H1 (cell line): ENCODE measurements around the gene TRIP13. TPM values are rescaled to one million over a fixed set of nuclear protein-coding genes. Genes with fewer than 3 reads are reported as not detected.

Experiments
- CHD1 ChIP-seq: IDR thresholded peaks from 2 replicates; pipeline ENCODE4 v1.6.1; 2012; ENCODE audit warnings: low read depth, low read length, improper control_type of control experiment
- CHD7 ChIP-seq: fragments of 300-600 bp; sonication (generic); IDR thresholded peaks from 2 replicates; pipeline ENCODE4 v1.7.1; 2012; ENCODE audit warnings: low read length, moderate library complexity, mild to moderate bottlenecking, inconsistent platforms; ENCODE audit not compliant: insufficient replicate concordance
- CTBP2 ChIP-seq: IDR thresholded peaks from 2 replicates; pipeline ENCODE4 v1.7.0; 2011; ENCODE audit warnings: borderline replicate concordance, mild to moderate bottlenecking, moderate library complexity, mixed read lengths, low read length; ENCODE audit not compliant: insufficient read depth, insufficient read length
- EZH2 ChIP-seq: fragments of 200-600 bp; sonication (generic); IDR thresholded peaks from 2 replicates; pipeline ENCODE4 v1.7.1; 2012; ENCODE audit warnings: low read depth, mild to moderate bottlenecking, moderate library complexity, low read length, inconsistent platforms; ENCODE audit not compliant: severe bottlenecking
- KDM5A ChIP-seq: fragments of 200-600 bp; IDR thresholded peaks from 2 replicates; pipeline ENCODE4 v1.7.1; 2012; ENCODE audit warnings: mild to moderate bottlenecking, low read length, inconsistent platforms, mixed read lengths
- POLR2AphosphoS5 ChIP-seq: IDR thresholded peaks from 2 replicates; pipeline ENCODE4 v1.6.1; 2011; ENCODE audit warnings: low read depth, low read length
- RXRA ChIP-seq: IDR thresholded peaks from 2 replicates; pipeline ENCODE4 v1.6.1; 2011; ENCODE audit warnings: low read depth, mild to moderate bottlenecking, low read length, moderate library complexity; ENCODE audit not compliant: insufficient read depth
- SP2 ChIP-seq: IDR thresholded peaks from 2 replicates; pipeline ENCODE4 v1.6.1; 2012; ENCODE audit warnings: mild to moderate bottlenecking, low read length, inconsistent platforms
- TAF7 ChIP-seq: optimal IDR thresholded peaks from 2 replicates; pipeline ENCODE3; 2011; ENCODE audit warnings: low read depth, mild to moderate bottlenecking, inconsistent platforms, low read length, moderate library complexity, borderline replicate concordance
- TEAD4 ChIP-seq: IDR thresholded peaks from 2 replicates; pipeline ENCODE4 v1.6.1; 2012; ENCODE audit warnings: low read depth, low read length, inconsistent platforms, mixed read lengths
- polyA plus RNA-seq, 7 experiments: library from polyadenylated mRNA; depleted of rRNA in 3 of 7; stranded (reverse) in 5 of 7; unstranded in 2 of 7; fragments of >200 nt in 5 of 7; fragments of 200-250 nt in 2 of 7; gene quantifications; 1 replicate in 5 of 7; 2 replicates in 1 of 7; 4 replicates in 1 of 7; pipeline versions ENCODE4 v1.2.1 to v1.2.3, GENCODE V29; 2011 to 2013; ENCODE audit warnings: missing spikeins in 2 of 7, mixed read lengths in 2 of 7
- total RNA-seq: library from RNA; stranded (reverse); fragmentation: NEBNext Ultra II Directional; extraction: Animal tissue kit (Norgen Biotek cat#: 25700); gene quantifications from 2 replicates; pipeline ENCODE4 v1.2.1, GENCODE V29; 2021

Gene TRIP13
- total and polyA plus RNA-seq, 2 of the 8 experiments (the other 6 are each of a cell fraction or from before 2014, with no cell fraction given), result 20.0 to 39.2 TPM

GRCh38 chr5:922436-923280 is 30.0 kb downstream of the TRIP13 start (continued):
- TF ChIP-seq CHD7 (no peak), POLR2AphosphoS5 (no peak), CTBP2 (no peak), TAF7 (no peak), RXRA (no peak), TEAD4 (no peak), KDM5A (no peak), EZH2 (no peak), CHD1 (no peak), SP2 (no peak)
